HG03521 (cell line): ENCODE measurements around the gene ARVCF.

ENCODE experiments used
- ATAC-seq: cut with Tn5 transposase; IDR thresholded peaks from one replicate; pipeline ENCODE4 v1.9.1; 2021; ENCODE audit warnings: mild to moderate bottlenecking, moderate library complexity; ENCODE audit not compliant: unreplicated experiment

Gene ARVCF

DNA sequence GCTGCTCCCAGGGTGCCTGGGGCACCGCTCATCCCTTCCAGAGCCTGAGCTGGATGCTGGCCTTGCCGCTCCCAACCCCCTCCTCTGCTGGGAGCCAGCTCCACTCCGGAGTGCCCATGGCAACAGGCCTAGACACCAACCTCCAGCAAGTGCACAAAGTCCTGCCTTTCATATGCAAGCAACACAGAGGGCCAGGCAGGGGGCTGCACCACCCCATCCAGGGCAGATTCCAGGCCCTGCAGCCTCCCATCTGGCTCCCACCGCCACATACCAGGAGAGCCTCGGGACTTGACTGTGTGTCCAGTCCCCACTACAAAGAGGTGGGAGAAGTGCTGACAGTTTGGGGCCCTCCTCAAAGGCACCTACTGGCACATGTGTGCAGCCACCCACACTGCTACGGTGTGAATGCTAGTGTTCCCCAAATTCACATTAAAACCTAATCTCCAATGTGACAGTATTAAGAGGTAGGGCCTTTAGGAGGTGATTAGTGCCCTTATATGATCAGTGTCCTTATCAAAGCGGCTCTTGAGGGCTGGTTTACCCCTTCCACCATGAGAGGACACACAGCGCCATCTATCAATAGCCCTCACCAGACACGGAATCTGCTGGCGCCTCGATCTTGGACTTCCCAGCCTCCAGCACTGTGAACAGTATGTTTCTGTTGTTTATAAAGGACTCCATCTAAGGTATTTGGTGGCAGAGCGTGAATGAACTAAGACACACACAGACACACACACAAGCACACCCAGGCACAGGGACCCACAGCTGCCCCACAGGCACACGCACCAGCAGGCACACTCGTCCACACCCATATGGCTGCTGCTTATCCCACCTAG lies 16.2 kb downstream of the ARVCF start:
- ATAC-seq: no peak

- no peak for ATAC-seq
These were observed 17.4 kb downstream of the ARVCF start for GRCh38 chr22:19998991-19999820.

GRCh38 chr22:19998232-19998951 lies 18.2 kb downstream of the ARVCF start:
- ATAC-seq: no peak

GRCh38 chr22:19997561-19998231 lies 18.9 kb downstream of the ARVCF start:
- ATAC-seq: no peak

GRCh38 chr22:19996694-19997384 lies 19.8 kb downstream of the ARVCF start:
- no peak for ATAC-seq

- ATAC-seq: no peak
These were observed 20.8 kb downstream of the ARVCF start for GRCh38 chr22:19995611-19996339.

- ATAC-seq: no peak
These were observed 21.6 kb downstream of the ARVCF start for GRCh38 chr22:19994851-19995610.

DNA sequence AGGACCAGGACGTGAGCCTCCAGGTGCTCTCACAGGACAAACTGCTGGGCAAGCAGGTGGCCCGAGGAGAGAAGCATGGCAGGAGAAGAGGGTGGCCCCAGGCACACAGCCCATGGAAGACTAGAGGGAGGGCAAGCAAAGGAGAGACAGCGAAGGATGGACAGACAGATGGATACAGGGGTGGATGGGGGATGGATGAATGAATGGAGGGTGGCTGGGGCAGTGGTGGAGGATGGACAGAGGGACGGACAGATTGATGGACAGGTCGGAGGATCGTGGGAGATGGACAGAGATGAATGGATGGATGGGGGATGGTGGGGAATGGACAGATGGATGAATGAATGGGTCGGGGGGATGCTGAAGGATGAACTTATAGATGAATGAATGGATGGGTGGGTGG lies 22.7 kb downstream of the ARVCF start:
- no peak for ATAC-seq

DNA sequence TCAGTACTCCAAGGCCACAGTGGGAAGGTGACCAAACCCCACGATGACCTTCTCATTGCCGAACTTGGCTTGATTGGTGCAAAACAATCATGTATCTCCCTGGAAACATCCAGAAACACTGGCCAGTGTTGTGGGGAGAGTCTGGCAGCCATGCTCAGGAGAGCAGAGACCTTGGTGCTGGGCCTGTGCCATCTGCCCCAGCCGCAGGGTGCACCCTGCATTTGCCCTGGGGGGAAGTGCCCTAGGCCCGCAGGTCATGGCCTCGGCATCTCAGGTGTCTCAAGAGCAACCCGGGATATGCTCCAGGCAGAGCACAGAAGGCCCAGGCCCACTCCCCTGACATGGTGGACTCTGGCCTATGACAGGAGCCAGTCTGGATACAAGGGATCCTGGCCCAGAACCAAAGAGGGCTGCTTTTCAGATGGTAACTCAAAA lies 23.7 kb downstream of the ARVCF start:
- no peak for ATAC-seq

DNA sequence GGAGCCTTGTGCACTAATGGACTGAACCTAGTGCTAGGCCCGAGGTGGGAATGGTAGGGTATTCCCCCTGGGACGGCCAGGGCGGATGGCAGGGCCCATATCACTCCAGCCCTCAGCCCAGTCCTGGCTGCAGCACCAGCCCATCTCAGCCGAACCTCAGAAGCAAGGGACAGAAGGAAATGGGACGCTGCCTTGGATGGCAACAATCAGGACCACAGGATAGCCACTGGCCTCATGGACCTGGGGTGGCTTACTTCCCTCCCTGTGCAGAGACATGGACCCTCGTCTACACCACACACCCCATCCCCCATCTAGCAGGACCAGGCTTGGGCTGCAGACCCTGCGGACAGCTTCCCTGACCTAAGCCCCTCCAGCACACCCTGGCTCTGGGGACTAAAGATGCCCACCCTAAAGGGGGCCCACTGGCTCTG lies 24.1 kb downstream of the ARVCF start:
- ATAC-seq: no peak

DNA sequence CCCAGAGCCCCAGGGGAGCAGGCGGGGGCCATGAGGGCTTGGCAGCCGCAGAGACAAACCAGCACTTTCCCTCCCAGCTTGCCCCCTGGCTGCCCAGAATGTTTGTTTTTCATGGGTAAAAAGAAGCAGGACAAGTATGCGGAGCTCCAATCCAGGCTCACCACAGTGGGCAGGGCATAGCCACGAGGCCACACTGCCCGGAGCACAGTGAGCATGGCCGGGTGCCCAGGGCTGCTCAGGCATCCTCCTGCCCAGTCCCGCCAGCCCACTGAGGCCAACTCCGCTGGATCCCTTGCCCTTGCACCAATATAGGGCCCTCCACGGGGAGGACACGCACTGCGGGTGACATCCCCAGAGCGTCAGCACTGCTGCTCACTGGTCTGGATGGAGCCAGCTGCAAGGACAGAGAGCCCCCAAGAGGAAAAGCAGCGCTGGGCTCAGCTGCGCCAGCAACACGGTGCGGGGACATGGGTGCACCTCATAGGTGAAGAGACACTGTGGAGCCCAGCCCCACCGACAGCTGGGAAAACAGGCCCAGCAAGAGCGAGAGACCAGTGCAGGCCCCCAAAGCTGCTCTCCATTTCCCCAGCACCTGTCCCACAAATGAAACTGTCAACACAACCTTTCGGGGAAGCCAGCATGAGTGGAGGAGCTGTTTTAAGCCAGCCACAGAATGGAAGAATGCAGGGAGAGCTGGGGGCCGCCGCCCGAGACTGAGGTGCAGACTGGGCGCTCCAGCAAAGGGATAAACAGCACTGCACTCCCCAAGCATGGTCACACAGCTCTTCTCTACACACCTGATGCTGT lies 24.8 kb downstream of the ARVCF start:
- ATAC-seq: no peak

DNA sequence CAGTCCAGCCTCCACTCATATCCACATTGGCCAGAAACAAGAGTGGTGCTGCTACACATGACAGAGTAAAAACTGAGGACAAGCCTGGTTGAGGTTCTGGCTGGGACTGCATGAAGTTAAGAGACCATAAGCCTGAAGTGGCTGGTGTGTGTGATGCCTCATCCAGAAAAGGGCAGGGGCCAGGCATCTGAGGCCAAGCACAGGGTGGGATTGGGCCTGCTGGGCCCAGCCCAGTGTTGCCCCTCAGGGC lies 25.3 kb downstream of the ARVCF start:
- no peak for ATAC-seq

DNA sequence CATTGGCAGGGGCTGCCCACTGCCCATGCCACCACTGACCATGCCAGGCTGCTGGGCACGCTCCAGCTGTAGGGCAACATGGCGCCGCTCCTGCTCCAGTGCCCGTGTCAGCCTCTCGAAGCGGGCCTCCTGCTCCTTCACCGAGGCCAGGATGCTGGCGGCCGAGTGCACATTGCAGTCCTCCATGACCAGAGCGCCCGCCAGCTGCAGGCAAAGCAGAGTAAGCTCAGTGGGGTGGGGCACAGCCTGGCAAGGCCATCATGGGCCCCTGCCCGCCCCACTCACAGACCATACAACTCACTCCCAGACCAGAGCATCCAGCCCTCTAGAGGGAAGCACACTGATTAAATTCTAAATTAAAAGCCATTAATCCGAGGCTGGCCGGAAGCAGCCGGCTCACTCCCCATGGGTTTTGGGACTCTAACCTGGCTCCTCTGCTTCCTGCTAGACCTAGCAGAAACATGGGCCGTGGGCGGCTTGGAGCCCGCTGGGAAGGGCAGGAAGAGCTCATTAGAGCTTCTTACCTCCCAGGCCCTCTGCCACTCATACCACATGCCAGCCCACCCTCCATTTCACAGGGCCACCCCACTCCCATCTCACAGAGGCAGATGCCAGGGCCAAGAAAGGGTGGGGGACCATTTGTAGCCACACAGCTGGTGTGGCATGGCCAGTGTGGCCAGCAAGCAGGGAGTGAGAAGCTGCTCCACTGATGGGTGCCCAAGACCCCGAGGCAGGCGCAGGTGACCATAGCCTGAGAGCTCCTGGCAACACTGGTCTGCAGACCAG lies 25.8 kb downstream of the ARVCF start:
- ATAC-seq: no peak

- no peak for ATAC-seq
These were observed 26.4 kb downstream of the ARVCF start for GRCh38 chr22:19990188-19990587.

DNA sequence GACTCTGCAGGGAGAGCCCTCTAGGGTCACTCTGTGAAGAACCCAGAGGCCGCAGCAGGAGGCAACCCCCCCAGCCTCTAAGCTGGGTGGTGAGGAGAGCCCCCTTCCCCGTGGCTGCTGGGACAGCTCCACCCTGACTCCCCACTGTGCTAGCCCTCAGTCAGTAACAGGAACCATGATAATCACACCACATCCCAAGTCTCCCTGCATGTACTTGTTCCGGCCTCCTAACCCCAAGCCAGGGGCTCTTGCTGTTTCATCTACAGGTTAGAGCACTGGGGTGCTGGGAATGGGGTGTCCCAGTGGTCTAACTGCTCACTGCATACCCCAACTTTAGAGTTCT lies 26.9 kb downstream of the ARVCF start:
- no peak for ATAC-seq

- no peak for ATAC-seq
These were observed 27.5 kb downstream of the ARVCF start for GRCh38 chr22:19988965-19989724.

- no peak for ATAC-seq
These were observed 28.3 kb downstream of the ARVCF start for GRCh38 chr22:19988331-19988808.
